Fibroblast of lung (primary cell): ENCODE measurements around the gene TSHZ1.

Experiments used
- EZH2 ChIP-seq: IDR thresholded peaks from 2 replicates; pipeline ENCODE4 v1.5.1; 2012; ENCODE audit warnings: low read length, control low read depth, mild to moderate bottlenecking; ENCODE audit errors: missing control alignments
- TF ChIP-seq, protein P1 (sequence below), 2 donors: IDR thresholded peaks in 1 of 2; conservative IDR thresholded peaks in 1 of 2; 1 replicate in 1 of 2; 2 replicates in 1 of 2; pipeline ENCODE4 v1.5.1; 2011 to 2012; ENCODE audit warnings: low read length in 2 of 2, control low read depth in 1 of 2, inconsistent platforms in 1 of 2, low read depth in 1 of 2, mild to moderate bottlenecking in 1 of 2

- TF ChIP-seq, protein P1, sequence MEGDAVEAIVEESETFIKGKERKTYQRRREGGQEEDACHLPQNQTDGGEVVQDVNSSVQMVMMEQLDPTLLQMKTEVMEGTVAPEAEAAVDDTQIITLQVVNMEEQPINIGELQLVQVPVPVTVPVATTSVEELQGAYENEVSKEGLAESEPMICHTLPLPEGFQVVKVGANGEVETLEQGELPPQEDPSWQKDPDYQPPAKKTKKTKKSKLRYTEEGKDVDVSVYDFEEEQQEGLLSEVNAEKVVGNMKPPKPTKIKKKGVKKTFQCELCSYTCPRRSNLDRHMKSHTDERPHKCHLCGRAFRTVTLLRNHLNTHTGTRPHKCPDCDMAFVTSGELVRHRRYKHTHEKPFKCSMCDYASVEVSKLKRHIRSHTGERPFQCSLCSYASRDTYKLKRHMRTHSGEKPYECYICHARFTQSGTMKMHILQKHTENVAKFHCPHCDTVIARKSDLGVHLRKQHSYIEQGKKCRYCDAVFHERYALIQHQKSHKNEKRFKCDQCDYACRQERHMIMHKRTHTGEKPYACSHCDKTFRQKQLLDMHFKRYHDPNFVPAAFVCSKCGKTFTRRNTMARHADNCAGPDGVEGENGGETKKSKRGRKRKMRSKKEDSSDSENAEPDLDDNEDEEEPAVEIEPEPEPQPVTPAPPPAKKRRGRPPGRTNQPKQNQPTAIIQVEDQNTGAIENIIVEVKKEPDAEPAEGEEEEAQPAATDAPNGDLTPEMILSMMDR (conservative IDR thresholded peaks at IDR 0.05 in 1 of 2, IDR thresholded peaks at IDR 0.05 in 1 of 2; ENCODE audit: low read depth in 1 of 2, low read length in 2 of 2), result no peak
- no peak for TF ChIP-seq EZH2
These were observed 36.9 kb upstream of the TSHZ1 start for GRCh38 chr18:75173738-75174137.
